ENCODE results near the gene ZNHIT3. TPM values are rescaled to one million over a fixed set of nuclear protein-coding genes. Genes with fewer than 3 reads are reported as not detected.

ZNHIT3 gene
- total and polyA plus RNA-seq, 2 donors (not counting 1 experiment from before 2014, with no cell fraction given) = 29.1 to 44.5 TPM

DNA sequence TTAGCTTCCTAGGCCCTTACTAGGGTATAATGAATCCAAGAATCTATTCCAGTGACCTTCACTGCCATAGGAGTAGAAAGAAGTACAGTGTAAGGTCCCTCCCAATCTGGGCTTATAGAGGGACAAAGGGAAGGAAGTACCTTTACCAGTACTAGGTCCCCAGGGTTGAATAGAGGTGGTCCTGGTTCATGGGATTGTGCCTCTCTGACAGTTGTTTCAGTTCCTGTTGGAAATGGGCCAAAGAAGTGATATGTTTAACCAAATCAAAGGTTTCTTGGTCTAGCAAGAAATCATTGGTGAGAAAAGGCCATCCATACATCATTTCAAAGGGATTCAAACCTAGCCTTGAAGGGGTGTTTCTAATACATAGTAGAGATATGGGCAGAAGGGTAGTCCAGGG is 16.0 kb upstream of the ZNHIT3 start:
- DNase-seq (ENCODE audit: low read depth in 2 of 2) = no peak
- no peaks in the 10 kb centered on the region for H3K79me2 ChIP-seq (ENCODE audit: control insufficient read depth, insufficient read depth, low read length)
- H4K20me1 ChIP-seq (ENCODE audit: control insufficient read depth, extremely low read depth, insufficient read depth, low read length) = no peaks in the 10 kb centered on the region
- H3K4me3 ChIP-seq (replicated peaks in 1 of 4; ENCODE audit: control extremely low read depth in 1 of 4, insufficient read depth in 1 of 4, low read depth in 3 of 4, low read length in 4 of 4) = no peak overlapping the region
- no peaks in the 10 kb centered on the region for H3K36me3 ChIP-seq (ENCODE audit: control insufficient read depth, insufficient read depth, low read length)
- no peaks in the 10 kb centered on the region for H3K9me3 ChIP-seq (ENCODE audit: control insufficient read depth, insufficient read depth, low read depth, low read length)
- H3K4me1 ChIP-seq (ENCODE audit: control insufficient read depth, extremely low read depth, insufficient read depth, low read length) = no peaks in the 10 kb centered on the region
- no peaks in the 10 kb centered on the region for H3K27me3 ChIP-seq (ENCODE audit: control insufficient read depth, insufficient read depth, low read length)
- no peak overlapping the region for H2AFZ ChIP-seq (ENCODE audit: low read length)
- no peak overlapping the region for H3K4me2 ChIP-seq (ENCODE audit: extremely low read depth, insufficient read depth, low read length)
- no peak overlapping the region for H3K9ac ChIP-seq (ENCODE audit: insufficient read depth, low read length)
- no peak overlapping the region for H3K27ac ChIP-seq (ENCODE audit: insufficient read depth, low read length)
- no peak for TF ChIP-seq EZH2 (IDR thresholded peaks at IDR 0.05; ENCODE audit: low read length, missing control alignments)
- TF ChIP-seq, protein P1, sequence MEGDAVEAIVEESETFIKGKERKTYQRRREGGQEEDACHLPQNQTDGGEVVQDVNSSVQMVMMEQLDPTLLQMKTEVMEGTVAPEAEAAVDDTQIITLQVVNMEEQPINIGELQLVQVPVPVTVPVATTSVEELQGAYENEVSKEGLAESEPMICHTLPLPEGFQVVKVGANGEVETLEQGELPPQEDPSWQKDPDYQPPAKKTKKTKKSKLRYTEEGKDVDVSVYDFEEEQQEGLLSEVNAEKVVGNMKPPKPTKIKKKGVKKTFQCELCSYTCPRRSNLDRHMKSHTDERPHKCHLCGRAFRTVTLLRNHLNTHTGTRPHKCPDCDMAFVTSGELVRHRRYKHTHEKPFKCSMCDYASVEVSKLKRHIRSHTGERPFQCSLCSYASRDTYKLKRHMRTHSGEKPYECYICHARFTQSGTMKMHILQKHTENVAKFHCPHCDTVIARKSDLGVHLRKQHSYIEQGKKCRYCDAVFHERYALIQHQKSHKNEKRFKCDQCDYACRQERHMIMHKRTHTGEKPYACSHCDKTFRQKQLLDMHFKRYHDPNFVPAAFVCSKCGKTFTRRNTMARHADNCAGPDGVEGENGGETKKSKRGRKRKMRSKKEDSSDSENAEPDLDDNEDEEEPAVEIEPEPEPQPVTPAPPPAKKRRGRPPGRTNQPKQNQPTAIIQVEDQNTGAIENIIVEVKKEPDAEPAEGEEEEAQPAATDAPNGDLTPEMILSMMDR (conservative IDR thresholded peaks at IDR 0.05 in 1 of 2, IDR thresholded peaks at IDR 0.05 in 1 of 2; ENCODE audit: low read depth in 1 of 2, low read length in 2 of 2) = no peak

- Histone ChIP-seq H3K9ac (ENCODE audit: insufficient read depth, low read length) (no peak overlapping the region), H3K27ac (ENCODE audit: insufficient read depth, low read length) (no peak overlapping the region), H3K27me3 (ENCODE audit: control insufficient read depth, insufficient read depth, low read length) (no peaks in the 10 kb centered on the region), H2AFZ (ENCODE audit: low read length) (no peak overlapping the region), H3K4me3 (replicated peaks in 1 of 4; ENCODE audit: control extremely low read depth in 1 of 4, insufficient read depth in 1 of 4, low read depth in 3 of 4, low read length in 4 of 4) (no peak overlapping the region), H3K9me3 (ENCODE audit: control insufficient read depth, insufficient read depth, low read depth, low read length) (no peaks in the 10 kb centered on the region), H4K20me1 (ENCODE audit: control insufficient read depth, extremely low read depth, insufficient read depth, low read length) (no peaks in the 10 kb centered on the region), H3K4me1 (ENCODE audit: control insufficient read depth, extremely low read depth, insufficient read depth, low read length) (no peaks in the 10 kb centered on the region), H3K4me2 (ENCODE audit: extremely low read depth, insufficient read depth, low read length) (no peak overlapping the region), H3K36me3 (ENCODE audit: control insufficient read depth, insufficient read depth, low read length) (no peaks in the 10 kb centered on the region), H3K79me2 (ENCODE audit: control insufficient read depth, insufficient read depth, low read length) (no peaks in the 10 kb centered on the region)
- DNase-seq (ENCODE audit: low read depth in 2 of 2) = no peak
- no peak for TF ChIP-seq EZH2 (IDR thresholded peaks at IDR 0.05; ENCODE audit: low read length, missing control alignments)
- TF ChIP-seq, protein P1 (conservative IDR thresholded peaks at IDR 0.05 in 1 of 2, IDR thresholded peaks at IDR 0.05 in 1 of 2; ENCODE audit: low read depth in 1 of 2, low read length in 2 of 2) = no peak
These were observed 11.9 kb upstream of the ZNHIT3 start for GRCh38 chr17:36474571-36474970.

DNA sequence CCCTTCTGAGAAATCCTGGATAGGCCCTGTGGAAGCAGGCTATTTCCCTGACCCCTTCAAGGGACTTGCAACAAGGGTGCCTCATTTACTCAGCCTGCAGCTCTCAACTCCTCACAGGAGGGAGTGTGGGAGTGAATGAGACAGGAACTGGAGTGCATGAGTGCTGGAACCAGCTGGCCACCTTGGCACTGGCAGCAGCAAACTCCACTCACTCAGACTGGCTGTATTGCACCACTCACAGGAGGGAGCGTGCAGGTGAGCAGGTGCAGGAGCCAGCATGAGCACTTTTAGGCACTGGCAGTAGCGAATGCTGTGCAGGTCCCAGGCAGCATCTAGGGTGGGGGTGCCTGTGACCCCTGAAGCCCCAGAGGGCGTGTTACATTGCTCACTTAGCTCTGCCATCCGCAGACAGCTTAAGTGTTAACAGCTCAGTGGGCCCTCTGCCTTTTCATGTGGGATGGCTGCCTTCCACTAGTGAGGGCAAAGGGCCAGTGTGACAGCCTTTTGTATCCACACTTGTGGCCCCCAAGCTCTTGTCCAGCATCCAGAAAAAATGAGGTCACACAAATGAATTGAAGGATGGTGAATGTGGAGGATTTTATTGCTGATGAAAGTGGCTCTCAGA is 11.0 kb upstream of the ZNHIT3 start:
- TF ChIP-seq, protein P1 (conservative IDR thresholded peaks at IDR 0.05 in 1 of 2, IDR thresholded peaks at IDR 0.05 in 1 of 2; ENCODE audit: low read depth in 1 of 2, low read length in 2 of 2) = no peak
- TF ChIP-seq EZH2 (IDR thresholded peaks at IDR 0.05; ENCODE audit: low read length, missing control alignments) = no peak
- Histone ChIP-seq H3K36me3 (ENCODE audit: control insufficient read depth, insufficient read depth, low read length) (no peaks in the 10 kb centered on the region), H3K4me1 (ENCODE audit: control insufficient read depth, extremely low read depth, insufficient read depth, low read length) (no peaks in the 10 kb centered on the region), H3K9me3 (ENCODE audit: control insufficient read depth, insufficient read depth, low read depth, low read length) (no peaks in the 10 kb centered on the region), H3K4me3 (replicated peaks in 1 of 4; ENCODE audit: control extremely low read depth in 1 of 4, insufficient read depth in 1 of 4, low read depth in 3 of 4, low read length in 4 of 4) (no peak overlapping the region), H3K4me2 (ENCODE audit: extremely low read depth, insufficient read depth, low read length) (no peak overlapping the region), H3K9ac (ENCODE audit: insufficient read depth, low read length) (no peak overlapping the region), H3K27ac (ENCODE audit: insufficient read depth, low read length) (no peak overlapping the region), H2AFZ (ENCODE audit: low read length) (no peak overlapping the region), H4K20me1 (ENCODE audit: control insufficient read depth, extremely low read depth, insufficient read depth, low read length) (no peaks in the 10 kb centered on the region), H3K27me3 (ENCODE audit: control insufficient read depth, insufficient read depth, low read length) (no peaks in the 10 kb centered on the region), H3K79me2 (ENCODE audit: control insufficient read depth, insufficient read depth, low read length) (no peaks in the 10 kb centered on the region)
- DNase-seq (ENCODE audit: low read depth in 2 of 2) = no peak

Data from fibroblast of lung (primary cell).